Measurements from ENCODE around the gene GPC6.

Gene GPC6

GRCh38 chr13:93262729-93263345 lies 36.2 kb downstream of the GPC6 start:
- TF ChIP-seq CTCF (IDR thresholded peaks at IDR 0.05; ENCODE audit: low read depth, low read length, missing control alignments): no peak
- in situ Hi-C loops (cut with HindIII; ENCODE audit: low sequenced_read_pairs): no loop called here
- H3K4me3 ChIP-seq (ENCODE audit: low read depth, low read length): no peak overlapping the region
- DNase-seq (ENCODE audit: low read depth): no peak

GRCh38 chr13:93264876-93265275 lies 38.3 kb downstream of the GPC6 start:
- no peak overlapping the region for H3K4me3 ChIP-seq (ENCODE audit: low read depth, low read length)
- no peak for TF ChIP-seq CTCF (IDR thresholded peaks at IDR 0.05; ENCODE audit: low read depth, low read length, missing control alignments)
- in situ Hi-C loops (cut with HindIII; ENCODE audit: low sequenced_read_pairs): no loop called here
- DNase-seq (ENCODE audit: low read depth): no peak

- in situ Hi-C loops (cut with HindIII; ENCODE audit: low sequenced_read_pairs): no loop called here
- no peak for TF ChIP-seq CTCF (IDR thresholded peaks at IDR 0.05; ENCODE audit: low read depth, low read length, missing control alignments)
- no peak overlapping the region for H3K4me3 ChIP-seq (ENCODE audit: low read depth, low read length)
- DNase-seq (ENCODE audit: low read depth): no peak
These were observed 39.2 kb downstream of the GPC6 start for GRCh38 chr13:93265800-93266199.

- TF ChIP-seq CTCF (IDR thresholded peaks at IDR 0.05; ENCODE audit: low read depth, low read length, missing control alignments): no peak
- H3K4me3 ChIP-seq (ENCODE audit: low read depth, low read length): no peak overlapping the region
- in situ Hi-C loops (cut with HindIII; ENCODE audit: low sequenced_read_pairs): no loop called here
- no peak for DNase-seq (ENCODE audit: low read depth)
These were observed 40.1 kb downstream of the GPC6 start for GRCh38 chr13:93266681-93267080.

GRCh38 chr13:93268327-93269028 lies 41.9 kb downstream of the GPC6 start:
- no peak for TF ChIP-seq CTCF (IDR thresholded peaks at IDR 0.05; ENCODE audit: low read depth, low read length, missing control alignments)
- DNase-seq (ENCODE audit: low read depth): no peak
- no peak overlapping the region for H3K4me3 ChIP-seq (ENCODE audit: low read depth, low read length)
- in situ Hi-C loops (cut with HindIII; ENCODE audit: low sequenced_read_pairs): no loop called here

GRCh38 chr13:93270769-93271742 lies 44.4 kb downstream of the GPC6 start:
- no peak for DNase-seq (ENCODE audit: low read depth)
- in situ Hi-C loops (cut with HindIII; ENCODE audit: low sequenced_read_pairs): no loop called here

More at GRCh38 chr13:93270769-93271742, 44.4 kb downstream of the GPC6 start:
- no peak for TF ChIP-seq CTCF (IDR thresholded peaks at IDR 0.05; ENCODE audit: low read depth, low read length, missing control alignments)
- no peak overlapping the region for H3K4me3 ChIP-seq (ENCODE audit: low read depth, low read length)
